Upper lobe of right lung (tissue), 1 donor: ENCODE data around the gene CAMK1D. TPM values are rescaled to one million over a fixed set of nuclear protein-coding genes. Genes with fewer than 3 reads are reported as not detected.
"Not testable (repeated sequence)": the region's sequence is repeated elsewhere in the genome, so short reads cannot be mapped to it uniquely, and the experiment has no call there.

Experiments used
- ATAC-seq: fragments of 200-7000 bp; cut with Tn5 transposase; one replicate; pipeline ENCODE4 v1.9.1; 2020; ENCODE audit warnings: mild to moderate bottlenecking, moderate library complexity
- DNase-seq: peaks from one replicate; pipeline ENCODE4 v3.0.0-alpha.2; 2020
- H3K27ac ChIP-seq: fragments of 200-600 bp; one replicate; pipeline ENCODE4 v1.8.0; 2022
- H3K27me3 ChIP-seq: fragments of 200-600 bp; one replicate; pipeline ENCODE4 v1.8.0; 2022; ENCODE audit warnings: mild to moderate bottlenecking
- H3K36me3 ChIP-seq: fragments of 200-600 bp; one replicate; pipeline ENCODE4 v1.8.0; 2022
- H3K4me1 ChIP-seq: fragments of 200-600 bp; one replicate; pipeline ENCODE4 v1.8.0; 2022
- H3K4me3 ChIP-seq: fragments of 200-600 bp; one replicate; pipeline ENCODE4 v1.8.0; 2022; ENCODE audit warnings: mild to moderate bottlenecking
- H3K9me3 ChIP-seq: fragments of 200-600 bp; one replicate; pipeline ENCODE4 v1.8.0; 2022
- CTCF ChIP-seq: fragments of 200-600 bp; IDR thresholded peaks from one replicate; pipeline ENCODE4 v1.8.0; 2022; ENCODE audit warnings: antibody characterized with exemption
- intact Hi-C: fragments of 100-400 bp; cut with DNase I; formaldehyde crosslinking; loops from one replicate; pipeline ENCODE4 v1.11.0; 2022
- total RNA-seq: library from RNA; stranded (reverse); fragmentation: NEBNext Ultra II Directional; extraction: Animal tissue kit (Norgen Biotek cat#: 25700); gene quantifications from one replicate; pipeline ENCODE4 v1.2.1, GENCODE V29; 2021
- donor health status: DM: no; HTN: yes; CAD: no; lungs with severe emphysema.

CAMK1D gene
- total RNA-seq, 1 donor from 2014 or later = 17.1 TPM

- Histone ChIP-seq H3K9me3 (no peaks in the 10 kb centered on the region), H3K27ac (no peak overlapping the region), H3K4me1 (no peaks in the 10 kb centered on the region), H3K36me3 (no peaks in the 10 kb centered on the region), H3K4me3 (no peak overlapping the region), H3K27me3 (no peaks in the 10 kb centered on the region)
- no peak for DNase-seq
- TF ChIP-seq CTCF = no peak
- no peak for ATAC-seq
- intact Hi-C loops = no loop called here
Observed at GRCh38 chr10:12435348-12435747, 86.0 kb downstream of the CAMK1D start.

- H3K27me3 ChIP-seq = no peaks in the 10 kb centered on the region
- intact Hi-C loops = no loop called here
- H3K9me3 ChIP-seq = no peaks in the 10 kb centered on the region
- ATAC-seq = no peak
- H3K4me3 ChIP-seq = no peak overlapping the region
- TF ChIP-seq CTCF = no peak
- no peak overlapping the region for H3K27ac ChIP-seq
- DNase-seq = no peak
- H3K36me3 ChIP-seq = no peaks in the 10 kb centered on the region
- H3K4me1 ChIP-seq = no peaks in the 10 kb centered on the region
Observed at GRCh38 chr10:12438919-12439692, 89.8 kb downstream of the CAMK1D start.

GRCh38 chr10:12439767-12440166 is 90.4 kb downstream of the CAMK1D start:
- H3K36me3 ChIP-seq, H3K4me1 ChIP-seq, ATAC-seq, H3K27ac ChIP-seq, H3K27me3 ChIP-seq, H3K4me3 ChIP-seq, H3K9me3 ChIP-seq, DNase-seq, intact Hi-C loops: not testable (repeated sequence)

- Histone ChIP-seq H3K27ac (no peak overlapping the region), H3K36me3 (no peaks in the 10 kb centered on the region), H3K27me3 (no peaks in the 10 kb centered on the region), H3K4me1 (no peaks in the 10 kb centered on the region), H3K4me3 (no peak overlapping the region), H3K9me3 (no peaks in the 10 kb centered on the region)
- ATAC-seq = no peak
- intact Hi-C loops = no loop called here
- no peak for TF ChIP-seq CTCF
- no peak for DNase-seq
Observed at GRCh38 chr10:12443026-12443425, 93.7 kb downstream of the CAMK1D start.

- Histone ChIP-seq H3K27me3 (no peaks in the 10 kb centered on the region), H3K9me3 (no peaks in the 10 kb centered on the region), H3K4me3 (no peak overlapping the region), H3K36me3 (no peaks in the 10 kb centered on the region), H3K4me1 (no peaks in the 10 kb centered on the region), H3K27ac (no peak overlapping the region)
- TF ChIP-seq CTCF = no peak
- ATAC-seq (no peak), DNase-seq (no peak)
- intact Hi-C loops = no loop called here
Observed at GRCh38 chr10:12444981-12445700, 95.8 kb downstream of the CAMK1D start.

GRCh38 chr10:12445701-12446334 is 96.5 kb downstream of the CAMK1D start:
- no peak for TF ChIP-seq CTCF
- H3K9me3 ChIP-seq = no peaks in the 10 kb centered on the region
- no peaks in the 10 kb centered on the region for H3K36me3 ChIP-seq
- no peak overlapping the region for H3K4me3 ChIP-seq
- ATAC-seq (no peak), DNase-seq (no peak)
- H3K27me3 ChIP-seq = no peaks in the 10 kb centered on the region
- no peak overlapping the region for H3K27ac ChIP-seq
- H3K4me1 ChIP-seq = no peaks in the 10 kb centered on the region
- intact Hi-C loops = no loop called here
